Fibroblast of skin of right quadriceps (primary cell): ENCODE data around the gene ZNF391.
"Not testable (repeated sequence)": the region's sequence is repeated elsewhere in the genome, so short reads cannot be mapped to it uniquely, and the experiment has no call there.

ENCODE experiments used
- DNase-seq: peaks from one replicate; pipeline ENCODE4 v3.0.0-alpha.2; 2013

The ZNF391 gene

DNA sequence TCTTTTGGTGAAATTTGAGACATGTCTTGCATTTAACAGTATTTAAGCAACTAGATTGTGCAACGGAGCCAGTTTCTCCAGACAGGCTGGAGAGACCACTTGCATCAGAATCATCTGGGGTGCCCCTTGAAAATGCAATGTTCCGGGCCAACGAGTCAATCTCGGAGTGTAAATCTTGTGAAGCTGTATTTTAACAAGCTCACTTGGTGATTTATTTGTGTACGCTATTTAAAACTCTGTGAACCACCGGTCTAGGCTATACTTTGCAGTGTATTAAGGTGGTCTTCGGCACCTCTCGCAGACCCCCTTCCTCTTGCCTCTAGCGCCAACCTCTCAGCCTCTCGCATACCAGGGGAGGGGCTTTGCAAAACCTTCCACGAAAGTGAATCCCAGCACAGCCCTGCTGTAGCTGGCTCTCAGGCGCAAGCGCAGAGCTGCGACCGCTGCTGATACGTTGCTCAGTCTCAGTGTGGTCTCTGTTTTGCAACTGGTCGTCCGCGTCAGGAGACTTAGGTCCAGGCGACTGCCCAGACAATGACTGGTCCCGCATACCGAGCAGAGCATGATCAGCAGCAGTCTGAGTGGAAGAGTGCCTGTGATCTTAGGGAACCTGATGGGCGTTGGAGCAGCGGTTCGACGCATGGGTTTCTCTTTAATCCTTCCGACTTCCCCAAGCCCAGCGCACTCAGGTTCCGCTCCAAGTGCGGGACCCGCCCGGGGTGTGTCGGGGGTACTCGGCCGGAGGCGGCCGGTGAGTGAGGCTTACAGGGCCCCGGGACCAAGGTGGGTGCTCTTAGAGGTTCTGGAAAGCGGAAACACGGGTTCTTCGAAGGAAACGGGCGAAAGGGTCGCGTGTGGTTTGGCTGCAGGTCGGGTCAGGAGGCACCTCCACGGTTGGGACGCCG, at the start of gene ZNF391:
Gene ZNF391, plus strand, starts transcription at position 467 of the 905 bp plus-strand sequence. CDS start 11,612 bp downstream, outside the sequence.
- DNase-seq, result peak; percentile 86

DNA sequence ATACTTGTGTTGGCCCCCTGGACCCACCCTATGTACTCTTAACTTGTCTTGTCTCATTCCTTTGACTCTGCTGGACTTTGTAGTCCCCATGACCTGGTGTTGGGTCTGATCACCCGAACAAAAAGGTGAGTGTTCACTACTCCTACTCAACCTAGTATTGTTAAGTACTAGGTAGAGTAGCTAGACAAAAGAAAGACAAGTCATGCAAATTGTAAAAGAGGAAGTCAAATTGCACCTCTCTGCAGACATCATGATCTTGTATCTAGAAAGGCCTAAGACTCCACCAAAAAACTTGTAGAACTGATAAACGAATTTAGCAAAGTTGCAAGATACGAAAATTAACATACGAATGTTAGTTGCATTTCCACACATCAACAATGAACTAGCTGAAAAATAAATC, 35.7 kb upstream of the ZNF391 start:
- DNase-seq, result no peak

DNA sequence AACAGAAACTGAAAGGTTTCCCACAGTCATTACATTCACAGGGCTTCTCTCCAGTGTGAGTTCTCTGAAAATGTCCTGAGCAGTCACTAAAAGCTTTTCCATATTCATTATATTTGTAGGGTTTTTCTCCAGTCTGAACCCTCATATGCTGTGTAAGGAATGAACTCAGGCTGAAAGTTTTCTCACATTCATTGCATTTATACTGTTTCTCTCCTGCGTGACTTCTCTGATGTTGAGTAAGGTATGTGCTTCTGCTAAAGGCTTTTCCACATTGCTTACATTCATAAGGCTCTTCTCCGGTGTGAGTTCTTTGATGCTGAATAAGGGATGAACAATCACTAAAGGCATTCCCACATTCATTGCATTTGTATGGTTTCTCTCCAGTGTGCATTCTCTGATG, 29.8 kb upstream of the ZNF391 start:
- DNase-seq, result no peak

- no peak for DNase-seq
Observed at GRCh38 chr6:27359231-27359630, 29.3 kb upstream of the ZNF391 start.

GRCh38 chr6:27368202-27368601, 20.4 kb upstream of the ZNF391 start:
- no peak for DNase-seq

DNA sequence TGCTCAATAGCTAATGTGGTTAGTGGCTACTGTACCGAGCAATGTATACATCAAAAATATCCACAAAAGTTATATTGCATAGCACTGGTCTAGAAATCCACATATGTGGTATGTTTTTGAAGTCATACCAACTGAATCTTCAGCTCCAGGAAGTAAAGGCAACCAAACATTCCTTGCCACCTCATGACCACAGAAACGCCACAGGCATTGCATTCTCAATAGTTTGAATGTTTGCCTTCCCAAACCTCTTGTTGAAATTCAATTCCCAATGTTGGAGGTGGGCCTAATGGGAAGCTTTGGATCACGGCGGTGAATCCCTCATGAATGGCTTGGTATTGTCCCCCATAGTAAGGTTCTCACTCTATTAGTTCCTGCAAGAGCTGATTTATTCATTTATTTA, 18.2 kb upstream of the ZNF391 start:
- DNase-seq, result no peak

- DNase-seq, result peak; percentile 56
Observed at GRCh38 chr6:27374824-27375612, 13.5 kb upstream of the ZNF391 start.

DNA sequence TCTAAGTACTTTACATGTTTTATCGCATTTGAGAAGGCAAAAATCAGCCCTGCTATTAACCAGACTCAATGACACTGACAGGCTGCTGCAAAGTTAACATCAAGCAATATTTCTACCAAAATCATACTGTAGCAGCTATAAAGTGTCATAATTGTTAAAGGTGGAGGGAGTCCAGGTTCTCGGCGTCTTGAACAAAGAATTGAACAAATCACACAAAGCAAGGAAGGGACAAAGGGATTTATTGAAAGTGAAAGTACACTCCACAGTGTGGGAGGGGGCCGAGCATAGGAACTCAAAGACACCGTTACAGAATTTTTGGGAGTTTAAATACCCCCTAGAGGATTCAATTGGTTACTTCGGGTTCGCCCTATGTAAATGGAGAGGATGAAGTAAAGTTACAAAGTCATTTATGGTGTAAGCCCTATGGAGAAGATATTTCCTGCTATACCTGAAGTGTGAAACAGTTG, 12.9 kb upstream of the ZNF391 start:
- peak; percentile 4 for DNase-seq

DNA sequence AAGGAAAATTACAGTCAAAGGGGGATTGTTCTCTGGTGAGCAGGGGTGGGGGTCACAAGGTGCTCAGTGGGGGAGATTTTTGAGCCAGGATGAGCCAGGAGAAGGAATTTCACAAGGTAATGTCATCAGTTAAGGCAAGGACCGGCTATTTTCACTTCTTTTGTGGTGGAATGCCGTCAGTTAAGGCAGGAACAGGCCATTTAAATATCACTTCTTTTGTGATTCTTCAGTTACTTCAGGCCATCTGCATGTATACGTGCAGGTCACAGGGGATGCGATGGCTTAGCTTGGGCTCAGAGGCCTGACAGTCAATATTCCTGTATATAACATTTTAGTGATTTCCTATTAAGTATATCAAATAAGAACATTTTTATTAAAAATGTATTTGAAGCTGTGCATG, 10.2 kb upstream of the ZNF391 start:
- not testable (repeated sequence) for DNase-seq

DNA sequence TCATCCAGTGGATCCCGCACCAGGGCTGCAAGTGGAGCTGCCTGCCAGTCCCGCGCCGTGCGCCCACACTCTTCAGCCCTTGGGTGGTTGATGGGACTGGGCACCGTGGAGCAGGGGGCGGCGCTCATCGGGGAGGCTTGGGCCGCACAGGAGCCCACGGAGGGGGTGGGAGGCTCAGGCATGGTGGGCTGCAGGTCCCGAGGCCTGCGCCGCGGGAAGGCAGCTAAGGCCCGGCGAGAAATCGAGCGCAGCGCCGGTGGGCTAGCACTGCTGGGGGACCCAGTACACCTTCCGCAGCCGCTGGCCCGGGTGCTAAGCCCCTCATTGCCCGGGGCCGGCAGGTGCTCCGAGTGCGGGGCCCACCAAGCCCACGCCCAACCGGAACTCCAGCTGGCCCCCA, 7.6 kb upstream of the ZNF391 start:
- DNase-seq, result not testable (repeated sequence)

GRCh38 chr6:27383011-27383410, 5.5 kb upstream of the ZNF391 start:
- no peak for DNase-seq

DNA sequence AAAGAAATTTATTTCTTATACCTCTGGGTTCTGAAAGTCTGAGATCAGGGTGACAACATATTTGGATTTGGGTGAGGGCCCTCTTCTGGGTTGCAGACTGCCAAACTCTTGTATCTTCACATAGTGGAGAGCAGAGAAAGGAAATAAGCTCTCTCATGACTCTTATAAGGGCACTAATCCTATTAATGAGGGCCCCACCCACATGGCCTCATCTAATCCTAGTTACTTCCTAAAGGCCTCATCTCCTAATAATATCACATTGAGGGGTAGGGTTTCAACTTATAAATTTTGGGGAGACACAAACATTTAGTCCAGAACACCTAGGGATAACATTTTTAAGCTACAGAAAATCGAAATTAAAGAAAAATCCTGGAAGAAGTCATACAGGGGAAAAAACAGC, 5.1 kb upstream of the ZNF391 start:
- DNase-seq, result no peak

GRCh38 chr6:27392623-27393022, 4.1 kb downstream of the ZNF391 start:
- DNase-seq, result no peak

- no peak for DNase-seq
Observed at GRCh38 chr6:27394073-27394472, 5.5 kb downstream of the ZNF391 start.

DNA sequence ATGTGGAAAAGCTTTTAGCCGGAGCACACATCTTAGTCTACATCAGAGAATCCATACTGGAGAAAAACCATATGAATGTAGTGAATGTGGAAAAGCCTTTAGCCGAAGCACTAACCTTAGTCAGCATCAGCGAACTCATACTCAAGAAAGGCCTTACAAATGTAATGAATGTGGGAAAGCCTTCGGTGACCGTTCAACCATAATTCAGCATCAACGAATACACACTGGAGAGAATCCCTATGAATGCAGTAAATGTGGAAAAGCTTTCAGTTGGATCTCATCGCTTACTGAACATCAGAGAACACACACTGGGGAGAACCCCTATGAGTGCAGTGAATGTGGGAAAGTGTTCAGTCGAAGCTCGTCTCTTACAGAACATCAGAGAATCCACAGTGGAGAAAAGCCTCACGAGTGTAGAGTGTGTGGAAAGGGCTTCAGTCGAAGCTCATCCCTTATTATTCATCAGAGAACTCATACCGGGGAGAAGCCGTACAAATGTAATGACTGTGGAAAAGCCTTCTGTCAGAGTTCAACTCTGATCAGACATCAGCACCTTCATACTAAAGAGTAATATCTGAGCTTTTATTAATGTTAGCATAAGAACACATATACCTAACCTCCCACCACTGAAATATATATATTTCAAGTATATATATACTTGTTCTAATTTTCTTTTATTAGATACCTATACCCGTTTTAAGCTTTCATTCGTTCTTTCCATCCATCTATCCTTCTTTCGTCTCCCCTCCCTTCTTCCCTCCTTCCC, 12.5 kb downstream of the ZNF391 start:
- DNase-seq, result no peak

DNA sequence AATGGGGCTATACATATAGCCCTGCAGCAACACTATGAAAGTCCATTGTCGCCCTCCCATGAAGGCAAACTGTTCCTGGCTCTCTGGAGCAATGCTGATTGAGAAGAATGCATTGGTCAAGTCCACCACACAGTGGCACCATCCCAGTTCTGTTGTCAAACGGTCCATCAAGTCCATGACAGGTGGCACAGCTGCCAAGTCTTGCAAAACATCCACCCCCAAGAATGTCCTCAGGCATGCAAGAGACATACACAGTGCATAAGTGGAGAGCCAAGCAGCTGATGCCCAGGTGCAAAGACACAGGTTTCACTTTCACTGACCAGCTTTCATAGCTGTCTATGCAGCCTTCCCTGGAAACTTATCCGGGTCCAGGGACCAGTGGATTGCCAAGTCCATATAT, 17.5 kb downstream of the ZNF391 start:
- no peak for DNase-seq

DNA sequence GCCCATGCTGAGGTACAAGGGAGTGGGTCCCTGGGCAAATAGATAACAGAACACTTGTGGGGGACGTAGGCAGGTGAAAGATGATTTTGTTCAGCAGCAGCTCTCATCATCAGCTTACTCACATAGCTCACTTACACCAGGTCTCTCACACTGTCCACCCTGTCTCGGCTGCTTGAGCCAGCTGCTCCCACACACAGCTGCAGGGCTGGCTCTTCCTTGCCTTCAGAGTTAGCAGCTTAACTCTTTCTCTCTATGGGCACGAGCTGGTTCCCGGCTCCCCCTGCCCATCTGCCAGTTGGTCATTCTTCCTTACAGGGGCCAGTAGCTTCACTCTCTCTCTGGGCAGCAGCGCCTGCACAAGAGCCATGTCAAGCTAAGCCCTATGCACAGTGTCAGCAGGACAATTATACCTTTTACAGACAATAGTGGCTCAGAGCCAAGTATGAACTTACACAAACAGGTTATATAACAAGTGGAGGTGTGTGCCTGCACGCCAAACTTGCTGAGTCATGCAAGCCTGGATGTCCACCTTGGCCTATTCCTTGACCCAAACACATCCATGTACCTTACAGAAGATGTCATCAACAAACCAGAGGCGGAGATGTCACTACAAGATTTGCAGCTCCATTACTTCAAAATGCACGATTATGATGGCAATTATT, 18.7 kb downstream of the ZNF391 start:
- DNase-seq, result no peak

DNA sequence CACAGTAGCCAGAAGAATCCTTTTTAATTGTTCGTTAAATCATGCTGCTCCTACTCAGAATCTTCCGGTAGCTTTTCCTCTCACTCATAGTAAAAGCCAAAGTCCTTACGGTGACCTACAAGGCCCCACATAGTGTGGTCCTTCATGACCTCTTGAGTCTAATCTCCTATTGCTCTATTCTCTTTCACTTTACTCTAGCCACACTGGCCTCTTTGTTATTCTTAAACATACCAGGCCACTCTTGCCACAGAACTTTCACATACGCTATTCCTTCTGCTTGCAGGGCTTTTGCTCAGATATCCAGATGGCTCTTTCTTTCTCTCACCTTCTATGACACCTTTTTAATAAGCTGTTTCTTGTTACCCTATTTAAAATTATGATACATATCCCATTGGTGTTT, 25.7 kb downstream of the ZNF391 start:
- DNase-seq, result no peak

- DNase-seq, result no peak
Observed at GRCh38 chr6:27414996-27415395, 26.4 kb downstream of the ZNF391 start.

- DNase-seq, result no peak
Observed at GRCh38 chr6:27415898-27416297, 27.3 kb downstream of the ZNF391 start.

GRCh38 chr6:27419363-27419762, 30.8 kb downstream of the ZNF391 start:
- no peak for DNase-seq

DNA sequence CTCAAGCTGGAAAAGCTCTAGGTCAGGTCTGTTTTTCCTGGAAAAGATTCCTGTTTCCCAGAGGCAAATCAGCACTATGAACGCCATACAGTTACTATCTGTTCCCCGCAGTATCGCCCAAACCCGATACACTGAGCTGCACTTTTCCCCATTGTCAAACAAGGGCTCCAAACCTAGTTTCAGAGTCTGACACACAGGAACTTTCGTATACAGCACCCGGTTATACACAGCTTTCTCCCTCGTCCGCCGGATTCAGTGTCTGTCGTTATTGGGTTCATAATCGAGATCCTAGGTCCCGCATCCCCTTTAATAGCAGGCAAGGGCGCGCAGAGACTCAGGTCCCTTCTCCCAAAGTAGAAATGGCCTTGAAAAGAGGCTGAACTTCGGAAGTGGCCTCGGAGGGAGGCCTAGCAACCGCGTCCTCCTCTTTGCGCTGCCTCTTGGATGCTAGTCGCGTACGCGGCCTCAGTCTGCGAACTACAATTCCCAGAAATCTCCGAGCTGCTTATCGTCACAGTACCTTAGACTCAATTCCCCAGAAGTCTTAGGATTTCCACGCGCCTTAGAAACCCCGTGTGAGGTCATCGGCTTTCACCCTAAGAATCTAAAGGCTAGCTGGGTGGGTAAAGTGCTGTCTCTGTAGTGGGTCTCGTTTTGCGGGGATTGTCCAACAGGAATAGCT, 34.2 kb downstream of the ZNF391 start:
- no peak for DNase-seq
